ENCODE results near the gene RHBDD1.

DNA sequence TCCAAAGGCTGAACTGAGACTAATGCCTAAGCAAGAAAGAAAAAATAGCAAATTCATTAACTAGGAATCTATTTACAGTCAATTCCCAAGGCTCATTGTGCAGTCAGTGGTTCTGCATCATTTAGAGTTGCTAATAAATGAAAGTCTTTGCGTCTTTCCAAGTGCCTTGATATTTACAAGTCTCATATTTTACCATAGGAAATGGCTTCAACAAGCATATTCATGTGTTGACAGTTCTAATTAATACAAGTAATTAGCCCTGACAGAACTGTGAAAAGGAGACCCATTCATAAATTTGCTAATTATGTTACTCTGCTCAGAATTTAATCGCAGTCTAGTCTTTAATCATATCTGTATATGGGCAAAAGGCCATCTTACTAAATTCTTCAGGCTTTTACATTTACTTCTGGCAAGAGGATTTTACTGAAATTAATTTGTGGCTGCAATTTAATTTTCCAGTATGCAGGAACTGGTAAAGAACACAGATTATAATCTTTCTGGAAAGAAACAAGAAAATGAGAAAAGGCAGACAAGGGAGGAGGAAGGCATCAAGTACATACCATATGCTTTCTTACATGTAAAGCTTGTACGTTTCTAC, 126.4 kb downstream of the RHBDD1 start:
- TF ChIP-seq CTCF (IDR thresholded peaks at IDR 0.05) (no peak), POLR2A (IDR thresholded peaks at IDR 0.05) (no peak)
